PC-9 (cell line): ENCODE measurements around the gene SERTAD3. TPM values are rescaled to one million over a fixed set of nuclear protein-coding genes. Genes with fewer than 3 reads are reported as not detected.
"Not testable (repeated sequence)": the region's sequence is repeated elsewhere in the genome, so short reads cannot be mapped to it uniquely, and the experiment has no call there.

Experiments
- BruUV-seq: library from RNA; stranded (reverse); fragments of 400-500 nt; replicated peaks from 2 replicates; lab custom pipeline; 2021; lab: Mats Ljungman, UMichigan
- CTCF ChIA-PET: fragments of 300-600 bp; sonication (Branson Sonifier 250); formaldehyde crosslinking; loops from one replicate; lab custom pipeline; 2022; ENCODE audit warnings: antibody characterized with exemption; lab: Charles Lee
- POLR2A ChIA-PET: fragments of 300-600 bp; sonication (Branson Sonifier 250); formaldehyde crosslinking; loops from one replicate; lab custom pipeline; 2022; ENCODE audit warnings: antibody characterized with exemption; ENCODE audit not compliant: unreplicated experiment; lab: Charles Lee
- DNase-seq, 2 experiments: peaks; one replicate each; pipeline versions ENCODE4 v3.0.0 to v3.0.0-alpha.2; 2015 to 2022; ENCODE audit warnings: mixed read lengths in 1 of 2
- H2AFZ ChIP-seq: fragments of 200-600 bp; sonication (generic); 2 replicates; pipeline ENCODE4 v1.8.1; 2017; ENCODE audit warnings: antibody characterized with exemption
- H3F3A ChIP-seq: fragments of 200-600 bp; sonication (generic); 2 replicates; pipeline ENCODE4 v1.8.1; 2017; ENCODE audit warnings: antibody characterized with exemption, mild to moderate bottlenecking, low read depth; ENCODE audit not compliant: insufficient read depth
- H3K27ac ChIP-seq: fragments of 200-600 bp; sonication (generic); 2 replicates; pipeline ENCODE4 v1.6.1; 2016; ENCODE audit warnings: mixed run types
- H3K27me3 ChIP-seq: fragments of 200-600 bp; sonication (generic); 2 replicates; pipeline ENCODE4 v1.6.1; 2016; ENCODE audit warnings: low read depth, mixed run types; ENCODE audit not compliant: insufficient read depth
- H3K36me3 ChIP-seq: fragments of 200-600 bp; sonication (generic); 2 replicates; pipeline ENCODE4 v1.6.1; 2016; ENCODE audit warnings: low read depth, mixed run types
- H3K4me1 ChIP-seq: fragments of 200-600 bp; sonication (generic); replicated peaks from 2 replicates; pipeline ENCODE4 v1.6.1; 2016; ENCODE audit warnings: mixed run types; ENCODE audit not compliant: insufficient read depth
- H3K4me2 ChIP-seq: fragments of 200-600 bp; sonication (generic); 2 replicates; pipeline ENCODE4 v1.6.1; 2017; ENCODE audit warnings: mixed run types
- H3K4me3 ChIP-seq: fragments of 200-600 bp; sonication (generic); 2 replicates; pipeline ENCODE4 v1.6.1; 2016; ENCODE audit warnings: mixed run types
- H3K79me2 ChIP-seq: fragments of 200-600 bp; sonication (generic); 2 replicates; pipeline ENCODE4 v1.6.1; 2017; ENCODE audit warnings: low read depth, mixed run types
- H3K9me2 ChIP-seq: fragments of 200-600 bp; sonication (generic); 2 replicates; pipeline ENCODE4 v1.8.1; 2017; ENCODE audit warnings: mild to moderate bottlenecking; ENCODE audit not compliant: insufficient read depth
- H3K9me3 ChIP-seq: fragments of 200-600 bp; sonication (generic); 2 replicates; pipeline ENCODE4 v1.8.1; 2016; ENCODE audit warnings: low read depth; ENCODE audit not compliant: insufficient read depth
- H4K20me1 ChIP-seq: fragments of 200-600 bp; sonication (generic); 2 replicates; pipeline ENCODE4 v1.8.1; 2017; ENCODE audit not compliant: insufficient read depth
- EZH2 ChIP-seq: fragments of 200-600 bp; sonication (generic); IDR thresholded peaks from 2 replicates; pipeline ENCODE4 v1.8.0; 2017; ENCODE audit warnings: antibody characterized with exemption, low read depth
- intact Hi-C: fragments of 100-400 bp; cut with micrococcal nuclease; formaldehyde crosslinking; loops from one replicate; pipeline ENCODE4 v1.10.0; 2022; ENCODE audit not compliant: unreplicated experiment
- total RNA-seq: library from RNA; stranded (reverse); gene quantifications from 2 replicates; pipeline ENCODE4 v1.2.3, GENCODE V29; 2021
- TF ChIP-seq, protein P1 (sequence below): fragments of 200-600 bp; sonication (generic); conservative IDR thresholded peaks from 2 replicates; pipeline ENCODE4 v1.6.1; 2017; ENCODE audit warnings: mixed run types, antibody characterized with exemption, mild to moderate bottlenecking, moderate library complexity

Gene SERTAD3
- total RNA-seq, 1 experiment from 2014 or later, result 41.4 TPM

DNA sequence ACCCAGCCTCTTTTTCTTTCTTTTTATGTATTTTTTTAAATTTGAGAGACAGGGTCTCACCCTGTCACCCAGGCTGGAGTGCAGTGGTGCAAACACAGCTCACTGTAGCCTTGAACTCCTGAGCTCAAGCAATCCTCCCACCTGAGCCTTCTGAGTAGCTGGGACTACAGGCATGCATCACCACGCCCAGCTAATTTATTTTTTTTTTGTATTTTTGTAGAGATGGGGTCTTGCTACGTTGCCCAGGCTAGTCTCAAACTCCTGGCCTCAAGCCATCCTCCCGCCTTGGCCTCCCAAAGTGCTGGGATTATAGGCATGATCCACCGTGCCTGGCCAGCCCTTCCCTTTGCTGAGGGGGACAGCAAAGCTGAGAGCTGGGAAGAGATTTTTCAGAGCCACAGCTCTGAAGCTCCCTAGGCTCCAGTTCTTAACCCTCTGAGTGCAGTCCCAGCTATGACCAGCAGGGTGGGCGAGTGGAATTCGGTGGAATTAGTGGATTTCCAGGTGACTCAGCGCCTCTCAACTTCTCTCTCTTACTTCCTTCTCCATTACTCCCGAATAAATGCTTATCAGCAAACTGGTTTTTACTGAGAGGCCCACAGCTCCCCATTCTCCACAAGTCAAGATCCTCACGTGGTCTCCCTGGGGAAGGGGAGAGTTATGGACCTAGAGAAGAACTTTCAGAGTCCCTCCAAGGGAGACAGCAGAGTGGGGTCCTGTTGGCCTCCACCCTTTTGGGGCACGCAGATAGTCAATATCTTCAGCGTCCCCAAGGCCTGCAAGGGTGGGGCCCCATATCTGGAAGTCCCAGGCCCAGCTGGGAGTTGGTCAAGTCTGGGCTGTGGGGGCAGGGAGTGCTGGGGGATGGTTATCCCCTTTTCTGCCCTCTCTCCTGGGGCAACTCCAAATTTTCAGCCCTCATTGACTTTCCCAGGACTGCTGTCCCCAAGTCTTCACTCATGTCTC lies 20.2 kb upstream of the SERTAD3 start:
- CTCF ChIA-PET, result interaction anchor here (0.6 to 2.3 kb wide), 14 partner anchors 22 to 612 kb away, joined by 3 to 15 read pairs (median 4); no protein-coding TSS in a partner anchor
- TSS peak; percentile 93 for BruUV-seq

DNA sequence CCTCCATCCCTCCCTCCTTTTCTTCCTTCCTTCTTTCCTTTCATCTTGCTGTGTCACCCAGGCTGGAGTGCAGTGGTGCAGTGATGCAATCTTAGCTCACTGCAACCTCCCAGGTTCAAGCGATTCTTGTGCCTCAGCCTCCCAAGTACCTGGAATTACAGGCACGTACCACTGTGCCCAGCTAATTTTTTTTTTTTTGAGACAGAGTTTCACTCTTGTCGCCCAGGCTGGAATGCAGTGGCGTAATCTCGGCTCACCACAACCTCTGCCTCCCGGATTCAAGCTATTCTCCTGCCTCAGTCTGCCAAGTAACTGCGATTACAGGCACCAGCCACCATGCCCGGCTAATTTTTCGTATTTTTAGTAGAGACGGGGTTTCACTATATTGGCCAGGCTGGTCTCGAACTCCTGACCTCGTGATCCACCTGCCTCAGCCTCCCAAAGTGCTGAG lies 19.5 kb upstream of the SERTAD3 start:
- H3K9me3 ChIP-seq, H3K36me3 ChIP-seq, H3K27me3 ChIP-seq, BruUV-seq, H2AFZ ChIP-seq, H4K20me1 ChIP-seq, H3K9me2 ChIP-seq: not testable (repeated sequence)
- peak overlapping the region; percentile 98 for H3K27ac ChIP-seq
- peak; percentile 76 to 85 for DNase-seq
- ChIA-PET POLR2A (interaction anchor here (0.6 to 1.3 kb wide), 8 partner anchors 38 to 890 kb away, joined by 3 to 16 read pairs (median 6); partner anchors contain the start of genes AKT2 and SERTAD1), CTCF (interaction anchor here (0.6 to 2.3 kb wide), 10 partner anchors 43 to 271 kb away, joined by 3 to 15 read pairs (median 3); no protein-coding TSS in a partner anchor)
- H3K4me3 ChIP-seq, result peak overlapping the region; percentile 50; the same call in 1 of the 2 replicates
- peaks cover 40% of the 10 kb centered on the region for H3K79me2 ChIP-seq
- H3K4me1 ChIP-seq, result peaks cover 22% of the 10 kb centered on the region
- peak overlapping the region; percentile 83 for H3K4me2 ChIP-seq
- peaks cover 31% of the 10 kb centered on the region for H3F3A ChIP-seq
- intact Hi-C loops, result loop anchor here (1.0 to 5.0 kb wide), 5 partner anchors 19 to 141 kb away; partner anchors contain the start of gene SERTAD3

More for the DNA sequence above, 20.2 kb upstream of the SERTAD3 start:
- POLR2A ChIA-PET, result interaction anchor here (0.6 to 1.7 kb wide), 11 partner anchors 31 to 889 kb away, joined by 3 to 17 read pairs (median 6); partner anchors contain the start of genes C19orf47, PLD3 and SERTAD1
- DNase-seq, result peak; percentile 89 to 93
- Histone ChIP-seq H3K27me3 (no peaks in the 10 kb centered on the region), H3K27ac (peak overlapping the region; percentile 98), H2AFZ (peak overlapping the region; percentile 83), H3K9me2 (no peaks in the 10 kb centered on the region), H3K79me2 (peaks cover 40% of the 10 kb centered on the region), H4K20me1 (no peaks in the 10 kb centered on the region), H3K36me3 (no peaks in the 10 kb centered on the region), H3K4me2 (peak overlapping the region; percentile 83), H3F3A (peaks cover 31% of the 10 kb centered on the region), H3K9me3 (no peaks in the 10 kb centered on the region), H3K4me3 (peak overlapping the region; percentile 82), H3K4me1 (peaks cover 22% of the 10 kb centered on the region)
- intact Hi-C loops, result loop anchor here (1.0 to 5.0 kb wide), 6 partner anchors 20 to 140 kb away; partner anchors contain the start of genes C19orf47, PLD3 and SERTAD3
- no peak for TF ChIP-seq EZH2
- TF ChIP-seq, protein P1, sequence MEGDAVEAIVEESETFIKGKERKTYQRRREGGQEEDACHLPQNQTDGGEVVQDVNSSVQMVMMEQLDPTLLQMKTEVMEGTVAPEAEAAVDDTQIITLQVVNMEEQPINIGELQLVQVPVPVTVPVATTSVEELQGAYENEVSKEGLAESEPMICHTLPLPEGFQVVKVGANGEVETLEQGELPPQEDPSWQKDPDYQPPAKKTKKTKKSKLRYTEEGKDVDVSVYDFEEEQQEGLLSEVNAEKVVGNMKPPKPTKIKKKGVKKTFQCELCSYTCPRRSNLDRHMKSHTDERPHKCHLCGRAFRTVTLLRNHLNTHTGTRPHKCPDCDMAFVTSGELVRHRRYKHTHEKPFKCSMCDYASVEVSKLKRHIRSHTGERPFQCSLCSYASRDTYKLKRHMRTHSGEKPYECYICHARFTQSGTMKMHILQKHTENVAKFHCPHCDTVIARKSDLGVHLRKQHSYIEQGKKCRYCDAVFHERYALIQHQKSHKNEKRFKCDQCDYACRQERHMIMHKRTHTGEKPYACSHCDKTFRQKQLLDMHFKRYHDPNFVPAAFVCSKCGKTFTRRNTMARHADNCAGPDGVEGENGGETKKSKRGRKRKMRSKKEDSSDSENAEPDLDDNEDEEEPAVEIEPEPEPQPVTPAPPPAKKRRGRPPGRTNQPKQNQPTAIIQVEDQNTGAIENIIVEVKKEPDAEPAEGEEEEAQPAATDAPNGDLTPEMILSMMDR, result peak; percentile 94

DNA sequence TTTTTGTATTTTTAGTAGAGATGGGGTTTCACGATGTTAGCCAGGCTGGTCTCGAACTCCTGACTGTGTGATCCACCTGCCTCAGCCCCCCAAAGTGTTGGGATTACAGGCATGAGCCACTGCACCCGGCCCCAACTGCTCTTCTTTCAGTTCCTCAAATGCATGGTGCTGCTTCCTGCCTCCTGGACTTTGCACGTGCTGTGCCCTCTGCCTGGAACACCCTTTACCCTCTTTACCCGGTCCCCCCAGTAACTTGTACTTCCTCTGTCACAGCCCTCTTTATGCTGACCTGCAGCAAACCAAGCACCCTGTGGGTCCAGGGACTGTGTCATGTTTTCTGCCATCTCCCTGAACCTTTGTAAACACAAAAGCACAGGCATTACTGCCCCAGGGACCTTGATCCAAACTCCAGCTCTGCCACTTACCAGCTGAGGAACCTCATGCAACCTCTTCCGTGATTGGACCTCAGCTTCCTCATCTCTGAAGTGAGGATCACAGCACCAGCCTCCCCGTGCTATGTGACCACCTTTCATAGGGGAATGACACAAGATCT lies 17.6 kb upstream of the SERTAD3 start:
- BruUV-seq, result no TSS peak
- no peak overlapping the region for H3K4me3 ChIP-seq
- intact Hi-C loops, result loop anchor here (5.0 kb wide), 1 partner anchor 61 kb away; no protein-coding TSS in a partner anchor

More for the DNA sequence above, 17.6 kb upstream of the SERTAD3 start:
- no peaks in the 10 kb centered on the region for H3K36me3 ChIP-seq
- H3K4me2 ChIP-seq, result no peak overlapping the region
- ChIA-PET POLR2A (no interaction called here), CTCF (no interaction called here)
- H3K27me3 ChIP-seq, result no peaks in the 10 kb centered on the region
- no peaks in the 10 kb centered on the region for H3K9me2 ChIP-seq
- H3K4me1 ChIP-seq, result peaks cover 22% of the 10 kb centered on the region
- no peak for DNase-seq
- no peak for TF ChIP-seq EZH2
- TF ChIP-seq, protein P1, result no peak
- no peaks in the 10 kb centered on the region for H3K9me3 ChIP-seq
- no peaks in the 10 kb centered on the region for H4K20me1 ChIP-seq
- peaks cover 24% of the 10 kb centered on the region for H3F3A ChIP-seq
- H2AFZ ChIP-seq, result no peak overlapping the region
- H3K27ac ChIP-seq, result no peak overlapping the region
- peaks cover 40% of the 10 kb centered on the region for H3K79me2 ChIP-seq
